ENCODE results near the gene ASCL2. TPM values are rescaled to one million over a fixed set of nuclear protein-coding genes. Genes with fewer than 3 reads are reported as not detected.

ASCL2 gene
- total RNA-seq: 0.17 TPM in 1 of 2 replicates, not detected in the other

GRCh38 chr11:2270322-2271076 lies at the start of gene ASCL2:
Gene ASCL2 (minus strand): TSS chr11:2270588. CDS start chr11:2270332, 256 bp downstream.

DNA sequence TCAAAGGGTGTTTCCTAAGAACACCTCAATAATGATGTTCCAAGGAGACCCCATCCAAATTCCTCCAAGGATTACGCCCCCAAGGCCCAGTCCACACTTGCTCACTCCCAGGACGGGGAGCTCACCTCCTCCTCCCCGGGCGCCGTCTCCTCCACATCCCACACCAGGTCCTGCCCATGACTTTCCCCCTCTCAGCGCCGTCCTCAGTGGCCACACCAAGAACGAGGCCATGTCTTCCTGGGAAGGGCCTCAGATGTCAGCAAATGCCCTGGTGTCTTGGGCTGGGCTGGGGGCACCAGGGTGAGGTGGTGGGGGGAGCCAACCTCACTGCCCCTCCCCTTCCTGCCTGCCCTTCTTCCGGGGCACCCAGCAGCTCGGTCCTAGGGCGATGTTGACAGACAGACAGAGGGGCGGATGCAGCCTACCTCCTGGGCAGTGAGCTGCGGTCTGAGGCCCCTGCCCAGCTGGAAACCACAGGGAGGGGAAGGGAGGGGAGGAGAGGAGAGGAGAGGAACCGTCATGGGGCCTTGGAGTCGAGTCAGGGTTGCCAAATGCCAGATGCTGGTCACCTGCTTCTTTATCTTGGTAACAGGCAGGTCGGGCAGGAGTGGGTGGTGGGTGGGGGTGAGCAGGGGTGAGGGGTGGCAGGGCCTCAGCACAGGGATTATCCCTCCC lies 31.4 kb upstream of the ASCL2 start, which contains the start of the genes C11orf21 and TSPAN32:
Gene C11orf21, minus strand, starts transcription at position 288 of the 675 bp plus-strand sequence. Its CDS starts 110 bp downstream, at position 178.
Gene TSPAN32, plus strand, starts transcription at position 383 of the 675 bp plus-strand sequence. Its CDS starts 137 bp downstream, at position 520.

Other genes starting within 250 kb of the ASCL2 start
- gene IGF2, start 131.2 kb downstream of the ASCL2 start, total RNA-seq: 539 and 549 TPM in 2 replicates
- gene INS, start 109.4 kb downstream of the ASCL2 start, total RNA-seq: not detected in 2 replicates
- gene TH, start 98.8 kb downstream of the ASCL2 start, total RNA-seq: 0.17 and 17.5 TPM in 2 replicates
- gene C11orf21, start 31.3 kb upstream of the ASCL2 start, total RNA-seq: not detected in 2 replicates
- 0.82 TPM in 1 of 2 replicates, not detected in the other for gene TSPAN32, start 31.4 kb upstream of the ASCL2 start, total RNA-seq
- gene CD81, start 106.7 kb upstream of the ASCL2 start, total RNA-seq: 349 and 378 TPM in 2 replicates
- 39.7 and 48.4 TPM in 2 replicates for gene TSSC4, start 130.2 kb upstream of the ASCL2 start, total RNA-seq
- gene TRPM5, start 173.9 kb upstream of the ASCL2 start, total RNA-seq: 0.12 TPM in 1 of 2 replicates, not detected in the other
- gene KCNQ1, start 174.4 kb upstream of the ASCL2 start, total RNA-seq: not detected in 2 replicates